Mucosa of rectum (tissue), 2 donors: Measurements from ENCODE around the gene ADAM30.

Experiments
- H3K27ac ChIP-seq, 2 donors: one replicate each; pipeline ENCODE4 v1.7.0; 2013; ENCODE audit warnings: inconsistent platforms in 2 of 2, low read depth in 2 of 2, low read length in 2 of 2
- H3K27me3 ChIP-seq, 2 donors: one replicate each; pipeline ENCODE4 v1.7.0; 2013; ENCODE audit warnings: low read length in 2 of 2; ENCODE audit not compliant: control insufficient read depth in 2 of 2, insufficient read depth in 2 of 2
- H3K36me3 ChIP-seq, 2 donors: one replicate each; pipeline ENCODE4 v1.7.0; 2013; ENCODE audit warnings: low read length in 2 of 2; ENCODE audit not compliant: control insufficient read depth in 2 of 2, insufficient read depth in 2 of 2
- H3K4me1 ChIP-seq, 2 donors: one replicate each; pipeline ENCODE4 v1.7.0; 2013; ENCODE audit warnings: low read length in 2 of 2, mild to moderate bottlenecking in 1 of 2; ENCODE audit not compliant: control insufficient read depth in 2 of 2, insufficient read depth in 2 of 2
- H3K4me3 ChIP-seq, 2 donors: one replicate each; pipeline ENCODE4 v1.7.0; 2013; ENCODE audit warnings: low read length in 2 of 2
- H3K9ac ChIP-seq, 2 donors: one replicate each; pipeline ENCODE4 v1.7.0; 2013; ENCODE audit warnings: low read length in 2 of 2, low read depth in 1 of 2, mild to moderate bottlenecking in 1 of 2
- H3K9me3 ChIP-seq, 2 donors: one replicate each; pipeline ENCODE4 v1.7.0; 2013; ENCODE audit warnings: low read length in 2 of 2; ENCODE audit not compliant: control insufficient read depth in 2 of 2
- donor health status: healthy.
- donor health status: Normal muscosa, but diverticular disease.

Gene ADAM30

GRCh38 chr1:119893827-119894700 is 2.3 kb downstream of the ADAM30 start:
- H3K27me3 ChIP-seq = no peaks in the 10 kb centered on the region
- no peak overlapping the region for H3K9ac ChIP-seq
- H3K4me1 ChIP-seq = no peaks in the 10 kb centered on the region
- H3K4me3 ChIP-seq = no peak overlapping the region
- H3K27ac ChIP-seq = no peak overlapping the region
- no peaks in the 10 kb centered on the region for H3K36me3 ChIP-seq
- H3K9me3 ChIP-seq = no peaks in the 10 kb centered on the region

DNA sequence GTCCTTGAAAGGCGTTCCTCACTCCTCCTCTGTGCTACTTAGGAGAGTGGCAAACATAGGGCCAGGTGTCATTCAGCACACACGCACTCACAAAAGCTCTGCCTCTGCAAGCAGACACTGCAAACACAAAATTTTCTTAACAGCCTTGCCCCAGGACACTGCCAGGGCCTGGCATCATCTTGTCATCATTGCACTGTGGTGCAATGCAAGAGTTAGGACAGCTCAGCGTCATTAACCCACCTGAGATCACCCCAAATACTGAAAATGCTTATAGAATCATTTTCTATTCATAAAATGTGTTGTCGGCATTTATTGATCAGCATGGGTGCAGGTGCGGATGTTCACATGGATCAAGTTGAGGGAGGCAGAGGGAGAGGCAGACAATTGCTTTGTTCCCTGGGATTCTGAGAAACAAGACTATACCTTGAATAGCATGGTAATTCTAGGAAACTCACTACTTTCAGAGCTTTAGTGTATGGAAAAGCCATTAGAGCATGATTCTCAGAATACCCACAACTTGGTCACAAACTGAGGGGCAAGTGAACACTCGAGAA is 3.0 kb downstream of the ADAM30 start:
- no peaks in the 10 kb centered on the region for H3K9me3 ChIP-seq
- H3K4me3 ChIP-seq = no peak overlapping the region

GRCh38 chr1:119891386-119891785 is 4.9 kb downstream of the ADAM30 start:
- Histone ChIP-seq H3K27ac (no peak overlapping the region), H3K9me3 (no peaks in the 10 kb centered on the region), H3K9ac (no peak overlapping the region), H3K36me3 (no peaks in the 10 kb centered on the region), H3K4me3 (no peak overlapping the region), H3K27me3 (no peaks in the 10 kb centered on the region), H3K4me1 (no peaks in the 10 kb centered on the region)

More for the DNA sequence above, 3.0 kb downstream of the ADAM30 start:
- Histone ChIP-seq H3K9ac (no peak overlapping the region), H3K27me3 (no peaks in the 10 kb centered on the region), H3K4me1 (no peaks in the 10 kb centered on the region), H3K27ac (no peak overlapping the region), H3K36me3 (no peaks in the 10 kb centered on the region)

- Histone ChIP-seq H3K4me3 (no peak overlapping the region), H3K4me1 (no peaks in the 10 kb centered on the region)
Observed at GRCh38 chr1:119888476-119888875, 7.8 kb downstream of the ADAM30 start.

DNA sequence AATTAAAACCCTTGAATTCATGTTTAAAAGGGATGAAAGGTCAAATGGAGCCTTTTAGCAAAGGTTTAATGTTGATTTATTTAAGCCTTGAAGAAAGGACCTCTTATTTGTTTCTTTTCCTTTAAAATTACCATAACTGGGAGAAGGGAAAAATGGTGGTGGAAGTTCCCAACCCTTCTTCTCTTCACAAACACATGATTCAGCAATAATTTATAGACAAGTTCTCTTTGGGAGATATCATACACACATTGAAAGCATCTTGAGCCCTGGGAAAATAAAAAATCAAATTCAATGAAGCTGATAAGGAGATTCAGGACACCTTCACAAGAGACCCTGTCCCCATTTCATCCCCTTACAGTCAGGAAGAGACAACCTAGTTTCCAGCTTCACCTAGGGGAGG is 8.9 kb downstream of the ADAM30 start:
- Histone ChIP-seq H3K36me3 (no peaks in the 10 kb centered on the region), H3K27me3 (no peaks in the 10 kb centered on the region), H3K4me1 (no peaks in the 10 kb centered on the region), H3K27ac (no peak overlapping the region), H3K4me3 (no peak overlapping the region), H3K9ac (no peak overlapping the region), H3K9me3 (no peaks in the 10 kb centered on the region)

More at GRCh38 chr1:119888476-119888875, 7.8 kb downstream of the ADAM30 start:
- Histone ChIP-seq H3K27ac (no peak overlapping the region), H3K27me3 (no peaks in the 10 kb centered on the region), H3K9me3 (no peaks in the 10 kb centered on the region), H3K9ac (no peak overlapping the region), H3K36me3 (no peaks in the 10 kb centered on the region)

- Histone ChIP-seq H3K4me3 (no peak overlapping the region), H3K4me1 (peaks cover 0 to 2% of the 10 kb centered on the region in 2 donors), H3K27ac (no peak overlapping the region), H3K27me3 (no peaks in the 10 kb centered on the region), H3K36me3 (no peaks in the 10 kb centered on the region), H3K9ac (no peak overlapping the region), H3K9me3 (no peaks in the 10 kb centered on the region)
Observed at GRCh38 chr1:119885903-119886783, 10.2 kb downstream of the ADAM30 start.

DNA sequence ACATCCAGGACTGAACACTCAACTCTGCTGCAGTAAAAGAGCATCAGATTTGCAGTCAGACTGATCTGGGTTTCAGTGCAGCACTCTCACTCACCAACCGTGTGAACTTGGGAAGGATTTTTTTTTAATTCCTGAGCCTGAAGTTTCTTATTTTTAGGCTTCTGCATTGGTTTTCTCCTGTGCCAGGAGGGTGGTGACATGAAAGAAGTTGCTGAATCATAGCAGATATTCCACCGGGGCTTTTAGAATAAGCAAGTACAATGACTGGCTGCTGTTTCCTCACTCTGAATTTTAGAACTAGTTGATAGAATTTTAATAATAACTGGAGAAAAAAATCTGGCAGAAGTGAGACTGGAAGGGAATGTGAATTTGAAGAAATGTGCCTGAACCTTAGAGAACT is 11.6 kb downstream of the ADAM30 start:
- H3K27me3 ChIP-seq = no peaks in the 10 kb centered on the region
- H3K9ac ChIP-seq = no peak overlapping the region
- no peaks in the 10 kb centered on the region for H3K9me3 ChIP-seq
- H3K36me3 ChIP-seq = no peaks in the 10 kb centered on the region
- H3K27ac ChIP-seq = no peak overlapping the region
- no peak overlapping the region for H3K4me3 ChIP-seq
- H3K4me1 ChIP-seq = peaks cover 0 to 2% of the 10 kb centered on the region in 2 donors

- peaks cover 0 to 2% of the 10 kb centered on the region in 2 donors for H3K4me1 ChIP-seq
- H3K27me3 ChIP-seq = no peaks in the 10 kb centered on the region
- no peak overlapping the region for H3K4me3 ChIP-seq
- H3K27ac ChIP-seq = no peak overlapping the region
- no peak overlapping the region for H3K9ac ChIP-seq
- H3K9me3 ChIP-seq = no peaks in the 10 kb centered on the region
- no peaks in the 10 kb centered on the region for H3K36me3 ChIP-seq
Observed at GRCh38 chr1:119883826-119884225, 12.5 kb downstream of the ADAM30 start.

DNA sequence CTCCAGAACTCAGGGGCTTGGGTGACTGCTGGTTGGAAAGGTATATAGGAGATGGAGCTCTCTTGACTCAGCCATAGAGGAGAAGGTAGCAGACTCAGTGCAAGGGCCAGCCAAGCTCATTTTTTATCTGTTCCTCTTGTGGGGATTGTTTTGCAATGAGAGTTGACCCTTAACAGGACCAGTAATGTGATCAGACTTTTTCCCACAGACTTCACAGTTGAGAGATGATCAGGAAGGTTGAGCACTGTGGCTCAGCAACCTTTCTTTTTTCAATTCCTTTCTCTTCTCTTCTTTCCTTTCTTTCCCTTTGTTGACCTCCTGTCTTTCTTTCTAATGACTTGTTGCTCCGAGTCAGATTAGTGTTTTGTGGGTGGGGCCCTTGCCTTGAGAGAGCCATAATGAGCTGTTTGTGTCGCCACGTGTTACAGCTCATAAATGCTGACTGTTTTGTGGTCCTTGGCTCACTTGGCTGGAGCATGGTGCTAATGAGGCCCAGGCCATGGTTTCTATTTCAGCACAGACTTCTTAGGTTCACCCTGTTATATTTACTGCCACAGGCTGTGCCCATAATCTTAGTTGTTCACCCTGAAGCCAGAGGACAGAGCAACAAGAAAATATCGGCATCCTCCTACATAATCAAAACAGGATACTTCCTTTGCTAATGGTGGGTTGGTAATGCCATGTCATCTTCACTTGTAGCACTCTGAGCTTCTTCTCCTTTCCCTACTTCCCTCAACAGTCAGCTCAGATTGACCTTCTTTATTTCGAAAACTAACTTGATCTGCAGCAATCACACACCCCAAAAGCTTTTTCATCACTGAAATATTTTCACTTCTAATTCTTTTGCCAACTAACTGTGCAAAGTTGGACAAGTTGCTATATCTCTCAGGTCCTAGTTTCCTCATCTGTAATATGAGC is 13.9 kb downstream of the ADAM30 start:
- no peaks in the 10 kb centered on the region for H3K9me3 ChIP-seq
- no peaks in the 10 kb centered on the region for H3K27me3 ChIP-seq
- H3K36me3 ChIP-seq = no peaks in the 10 kb centered on the region
- H3K27ac ChIP-seq = no peak overlapping the region
- H3K4me1 ChIP-seq = peaks cover 0 to 2% of the 10 kb centered on the region in 2 donors
- no peak overlapping the region for H3K9ac ChIP-seq
- H3K4me3 ChIP-seq = no peak overlapping the region
